ENCODE measurements around the gene TANGO2.

TANGO2 gene

GRCh38 chr22:20066617-20067383 is 45.9 kb downstream of the TANGO2 start:
- no peak for TF ChIP-seq CTCF (IDR thresholded peaks at IDR 0.05)

GRCh38 chr22:20068640-20069039 is 47.7 kb downstream of the TANGO2 start:
- no peak for TF ChIP-seq CTCF (IDR thresholded peaks at IDR 0.05)

GRCh38 chr22:20069331-20070042 is 48.6 kb downstream of the TANGO2 start:
- TF ChIP-seq CTCF (IDR thresholded peaks at IDR 0.05), result no peak

GRCh38 chr22:20071524-20071972 is 50.6 kb downstream of the TANGO2 start:
- TF ChIP-seq CTCF (IDR thresholded peaks at IDR 0.05), result no peak

- no peak for TF ChIP-seq CTCF (IDR thresholded peaks at IDR 0.05)
These were observed 55.8 kb downstream of the TANGO2 start for GRCh38 chr22:20076627-20077172.

GRCh38 chr22:20079745-20080444 is 59.0 kb downstream of the TANGO2 start, which contains the start of gene DGCR8:
DGCR8 (plus strand) TSS chr22:20080241; CDS start chr22:20085964, 5,723 bp downstream.
- no peak for TF ChIP-seq CTCF (IDR thresholded peaks at IDR 0.05)

- no peak for TF ChIP-seq CTCF (IDR thresholded peaks at IDR 0.05)
These were observed 59.5 kb downstream of the TANGO2 start for GRCh38 chr22:20080445-20080775.

Data from LNCAP (cell line).